Ovary (tissue), 9 donors: ENCODE results near the gene YIF1A. TPM values are rescaled to one million over a fixed set of nuclear protein-coding genes. Genes with fewer than 3 reads are reported as not detected.

Experiments used
- DNase-seq, 5 donors: peaks; one replicate each; pipeline ENCODE4 v3.0.0-alpha.2; 2019 to 2020
- H3K27ac ChIP-seq, 2 donors: fragments of 200-600 bp; one replicate each; pipeline versions ENCODE4 v1.5.1 to v1.8.0; 2019 to 2022
- H3K27me3 ChIP-seq: fragments of 200-600 bp; one replicate; pipeline ENCODE4 v1.8.0; 2022
- H3K36me3 ChIP-seq: fragments of 200-600 bp; sonication (generic); one replicate; pipeline ENCODE4 v1.5.1; 2019
- H3K4me1 ChIP-seq: one replicate; pipeline ENCODE4 v1.8.1; 2013; ENCODE audit warnings: mild to moderate bottlenecking, moderate library complexity; ENCODE audit not compliant: insufficient read depth
- H3K4me3 ChIP-seq: fragments of 200-600 bp; sonication (generic); one replicate; pipeline ENCODE4 v1.5.1; 2017
- H3K9me3 ChIP-seq, 2 donors: fragments of 200-600 bp in 1 of 2; sonication (generic) in 1 of 2; one replicate each; pipeline versions ENCODE4 v1.5.1 to v1.8.1; 2013 to 2019; ENCODE audit warnings: mild to moderate bottlenecking in 1 of 2, moderate library complexity in 1 of 2
- EP300 ChIP-seq: sonication (generic); formaldehyde crosslinking; IDR thresholded peaks from one replicate; pipeline ENCODE4 v1.6.1; 2017; ENCODE audit warnings: antibody characterized with exemption
- POLR2A ChIP-seq: fragments of 450-650 bp; IDR thresholded peaks from one replicate; pipeline ENCODE4 v1.6.1; 2017; ENCODE audit warnings: antibody characterized with exemption, mild to moderate bottlenecking, moderate library complexity
- WGBS, 3 donors: extraction: QIAGEN DNeasy Blood & Tissue Kit in 1 of 3; methylation state at CpG; one replicate each; pipeline versions ENCODE4 v1.1.5 to v1.1.7; 2013 to 2017; 5-methylcytosine and 5-hydroxymethylcytosine counted together
- intact Hi-C, 4 donors: fragments of 100-400 bp; cut with DNase I; formaldehyde crosslinking; loops; one replicate each; pipeline versions ENCODE4 v1.11.0 to v1.15.1; 2022 to 2023
- polyA plus RNA-seq, 2 donors: library from polyadenylated mRNA; stranded (reverse); fragments of 200-250 nt in 1 of 2; fragments of 350-450 nt in 1 of 2; fragmentation: Illumina TruSeq in 1 of 2; extraction: RNeasy Lipid Tissue Mini Kit (QIAGEN cat#74804) in 1 of 2; gene quantifications; one replicate each; pipeline ENCODE4 v1.2.3, GENCODE V29; 2013 to 2014
- total RNA-seq, 7 donors: library from RNA; depleted of rRNA in 2 of 7; stranded (reverse); fragments of >200 nt in 2 of 7; fragmentation: NEBNext Ultra II Directional in 3 of 7; extraction: Animal tissue kit (Norgen Biotek cat#: 25700) in 3 of 7; gene quantifications; one replicate each; pipeline versions ENCODE4 v1.1.0 to v1.2.4, GENCODE V29; 2016 to 2023
- TF ChIP-seq, protein P1 (sequence below), 3 donors: fragments of 450-650 bp in 2 of 3; fragments of 200-600 bp in 1 of 3; IDR thresholded peaks; one replicate each; pipeline versions ENCODE4 v1.5.1 to v1.8.0; 2016 to 2022; ENCODE audit warnings: antibody characterized with exemption in 3 of 3, mild to moderate bottlenecking in 1 of 3
- donor health status: DM: no; HTN: no; CAD: no; lungs with moderate emphysema.
- donor health status: DM: no; HTN: no; CAD: no.
- donor health status: Bipolar disorder and iron deficiency.
- donor health status: DM: yes; HTN: yes; CAD: no.
- donor health status: DM: no; HTN: no; CAD: no.
- donor health status: DM: yes; HTN: yes; CAD: no.

YIF1A gene
- total and polyA plus RNA-seq, 9 donors, result 39.3 to 91.0 (median 64.2) TPM

DNA sequence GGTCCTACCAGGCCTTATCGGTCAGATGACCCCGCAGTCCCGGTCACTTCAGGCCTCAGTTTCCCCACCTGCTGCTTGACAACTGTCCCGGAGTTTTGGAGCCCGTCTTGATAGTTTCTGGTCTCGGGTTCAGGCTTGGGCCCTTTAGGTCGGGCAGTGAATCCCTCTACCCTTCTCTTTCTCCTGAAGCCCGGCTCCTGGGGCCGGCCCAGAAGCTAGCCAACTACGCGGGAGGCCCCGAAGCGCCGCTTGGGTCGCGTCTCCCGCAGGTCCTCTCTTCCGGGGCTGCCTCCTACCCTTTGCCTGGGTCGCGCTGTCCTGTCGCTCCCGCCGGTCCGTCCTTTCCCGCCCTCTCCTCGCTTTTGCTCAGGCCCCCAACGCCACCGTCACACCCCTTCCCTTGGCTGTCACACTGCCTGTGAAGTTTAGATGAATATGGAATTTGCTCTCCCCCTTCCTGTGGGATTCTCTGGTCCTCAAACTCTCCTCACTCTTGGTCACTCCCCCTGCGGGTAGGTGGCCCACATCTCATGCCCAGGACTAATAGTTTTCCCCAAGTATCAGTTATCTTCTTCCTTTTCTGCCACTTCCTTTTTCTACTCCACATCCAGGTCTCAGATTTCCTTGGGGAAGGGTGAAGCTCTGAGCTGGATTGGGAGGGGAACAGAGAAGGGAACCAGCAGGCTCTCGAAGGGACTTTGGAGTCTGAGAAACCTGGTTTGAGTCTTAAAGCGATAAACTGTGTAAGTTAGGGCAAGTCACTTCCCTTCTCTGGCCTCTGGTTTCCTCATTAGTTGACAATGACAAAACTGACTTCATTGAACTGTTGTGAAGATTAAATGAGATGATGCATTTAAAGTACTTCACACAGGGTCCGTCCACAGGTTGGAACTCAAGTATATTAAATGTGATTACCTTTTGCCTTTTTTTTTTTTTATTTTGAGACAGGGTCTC lies 19.7 kb downstream of the YIF1A start:
- 3 to 4% (median 3%) methylated on average over 32 of the region's 32 CpGs for WGBS, 3 donors
- H3K36me3 ChIP-seq, result no peaks in the 10 kb centered on the region

DNA sequence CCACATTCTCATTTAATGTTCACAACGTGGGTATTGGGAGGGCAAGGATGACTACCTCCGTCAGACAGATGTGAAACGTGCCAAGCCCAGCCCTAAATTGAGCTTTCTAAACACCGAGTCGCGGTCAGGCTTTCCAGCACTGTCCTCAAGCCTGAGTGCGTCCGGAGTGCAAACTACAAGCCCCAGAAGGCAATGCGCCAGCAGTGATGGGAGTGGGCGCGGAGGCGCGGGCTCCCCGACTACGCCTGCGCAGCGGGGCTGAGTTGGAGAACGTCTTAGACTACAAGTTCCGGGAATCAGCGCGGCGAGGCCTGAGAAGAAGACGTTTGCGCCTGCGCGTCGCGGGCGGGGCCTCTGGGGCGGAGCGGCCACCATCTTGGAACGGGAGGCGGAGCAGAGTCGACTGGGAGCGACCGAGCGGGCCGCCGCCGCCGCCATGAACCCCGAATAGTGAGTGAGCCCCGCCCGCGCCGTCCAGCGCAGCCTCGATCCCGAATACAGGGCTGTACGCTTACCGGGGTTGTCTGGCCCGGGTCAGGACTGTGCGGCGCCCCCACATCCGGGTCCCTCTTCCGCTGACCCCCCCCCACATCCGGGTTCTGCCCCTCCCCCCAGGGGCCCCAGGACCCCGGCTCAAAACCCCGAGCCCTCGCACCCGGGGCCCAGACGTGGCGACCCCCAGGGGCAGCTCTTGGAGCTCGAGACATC lies 20.5 kb downstream of the YIF1A start, which contains the start of gene RAB1B:
RAB1B (plus strand) TSS at position 396 of the 708 bp plus-strand sequence; CDS start at position 437, 41 bp downstream.
- intact Hi-C loops, result no loop called here
- H3K4me1 ChIP-seq, result peaks cover 3% of the 10 kb centered on the region
- TF ChIP-seq POLR2A (peak; percentile 93), EP300 (no peak)
- TF ChIP-seq, protein P1, sequence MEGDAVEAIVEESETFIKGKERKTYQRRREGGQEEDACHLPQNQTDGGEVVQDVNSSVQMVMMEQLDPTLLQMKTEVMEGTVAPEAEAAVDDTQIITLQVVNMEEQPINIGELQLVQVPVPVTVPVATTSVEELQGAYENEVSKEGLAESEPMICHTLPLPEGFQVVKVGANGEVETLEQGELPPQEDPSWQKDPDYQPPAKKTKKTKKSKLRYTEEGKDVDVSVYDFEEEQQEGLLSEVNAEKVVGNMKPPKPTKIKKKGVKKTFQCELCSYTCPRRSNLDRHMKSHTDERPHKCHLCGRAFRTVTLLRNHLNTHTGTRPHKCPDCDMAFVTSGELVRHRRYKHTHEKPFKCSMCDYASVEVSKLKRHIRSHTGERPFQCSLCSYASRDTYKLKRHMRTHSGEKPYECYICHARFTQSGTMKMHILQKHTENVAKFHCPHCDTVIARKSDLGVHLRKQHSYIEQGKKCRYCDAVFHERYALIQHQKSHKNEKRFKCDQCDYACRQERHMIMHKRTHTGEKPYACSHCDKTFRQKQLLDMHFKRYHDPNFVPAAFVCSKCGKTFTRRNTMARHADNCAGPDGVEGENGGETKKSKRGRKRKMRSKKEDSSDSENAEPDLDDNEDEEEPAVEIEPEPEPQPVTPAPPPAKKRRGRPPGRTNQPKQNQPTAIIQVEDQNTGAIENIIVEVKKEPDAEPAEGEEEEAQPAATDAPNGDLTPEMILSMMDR (IDR thresholded peaks at IDR 0.05), result no peak
- H3K4me3 ChIP-seq, result peak within 1 kb of the TSS; percentile 73
- no peaks in the 10 kb centered on the region for H3K9me3 ChIP-seq
- H3K36me3 ChIP-seq, result no peaks in the 10 kb centered on the region
- DNase-seq, result peak; percentile 100
- no peaks in the 10 kb centered on the region for H3K27me3 ChIP-seq
- peak within 1 kb of the TSS; percentile 93 to 94 for H3K27ac ChIP-seq
- 0% methylated on average over 32 to 64 of the region's 64 CpGs for WGBS, 3 donors

More for the DNA sequence above, 19.7 kb downstream of the YIF1A start:
- Histone ChIP-seq H3K9me3 (no peaks in the 10 kb centered on the region), H3K27me3 (no peaks in the 10 kb centered on the region), H3K4me3 (peak overlapping the region; percentile 73), H3K27ac (peak overlapping the region; percentile 93 to 94), H3K4me1 (peaks cover 3% of the 10 kb centered on the region)
- DNase-seq, result peak in 1 of 5 donors; percentile 42
- TF ChIP-seq POLR2A, result no peak
- TF ChIP-seq, protein P1 (IDR thresholded peaks at IDR 0.05), result peak in 1 of 3 donors; percentile 9
- intact Hi-C loops, result no loop called here

DNA sequence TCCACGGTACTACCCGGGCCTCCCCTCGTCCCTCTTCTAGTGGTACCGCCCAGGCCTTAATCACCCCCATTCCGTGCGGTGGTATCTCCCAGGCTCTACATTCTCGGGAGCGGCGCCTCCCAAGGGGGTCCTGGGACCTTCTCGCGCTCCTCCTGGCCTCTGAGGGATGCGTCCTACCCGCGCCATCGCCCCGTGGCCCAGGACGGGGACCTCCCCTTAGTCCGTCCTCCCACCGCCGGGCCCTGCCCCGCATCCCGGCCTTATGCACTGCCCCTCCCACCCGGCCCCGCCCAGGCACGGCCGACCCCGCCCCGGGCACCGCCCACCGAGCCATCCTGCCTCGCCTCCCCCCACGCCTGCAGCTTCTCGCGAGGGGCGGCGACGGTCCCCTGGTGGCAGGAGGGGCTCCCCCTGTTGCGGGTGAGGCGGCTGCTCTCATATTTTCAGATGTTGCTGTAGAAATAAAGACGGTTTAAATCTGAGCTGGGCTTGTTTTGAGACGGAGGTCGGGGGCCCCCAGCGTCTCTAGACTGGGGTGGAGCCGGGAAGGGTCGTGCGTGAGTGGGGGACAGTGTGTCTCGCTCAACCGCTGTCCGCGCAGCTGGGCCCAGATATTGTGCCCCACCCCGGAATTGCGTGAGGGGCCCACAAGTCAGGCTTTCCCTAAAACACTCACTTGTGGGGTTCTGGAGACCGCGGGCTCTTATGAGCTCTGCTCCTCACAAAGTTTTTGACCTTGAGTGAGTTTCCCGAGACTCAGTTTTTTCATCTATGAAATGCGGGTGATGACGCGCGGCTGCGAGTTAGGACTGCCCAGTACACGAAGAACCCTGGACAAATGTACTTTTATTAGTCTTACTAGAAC lies 21.3 kb downstream of the YIF1A start:
- 1% methylated on average over 47 to 61 of the region's 61 CpGs for WGBS, 3 donors
- no peaks in the 10 kb centered on the region for H3K9me3 ChIP-seq
- peak overlapping the region; percentile 78 to 93 for H3K27ac ChIP-seq
- no peaks in the 10 kb centered on the region for H3K36me3 ChIP-seq
- DNase-seq, result peak; percentile 90 to 94 (median 91)
- H3K4me3 ChIP-seq, result peak overlapping the region; percentile 73
- no peaks in the 10 kb centered on the region for H3K27me3 ChIP-seq
- TF ChIP-seq, protein P1 (IDR thresholded peaks at IDR 0.05), result peak in 2 of 3 donors; percentile 23 to 44
- TF ChIP-seq POLR2A (peak; percentile 75), EP300 (no peak)
- H3K4me1 ChIP-seq, result peaks cover 3% of the 10 kb centered on the region
- intact Hi-C loops, result no loop called here

DNA sequence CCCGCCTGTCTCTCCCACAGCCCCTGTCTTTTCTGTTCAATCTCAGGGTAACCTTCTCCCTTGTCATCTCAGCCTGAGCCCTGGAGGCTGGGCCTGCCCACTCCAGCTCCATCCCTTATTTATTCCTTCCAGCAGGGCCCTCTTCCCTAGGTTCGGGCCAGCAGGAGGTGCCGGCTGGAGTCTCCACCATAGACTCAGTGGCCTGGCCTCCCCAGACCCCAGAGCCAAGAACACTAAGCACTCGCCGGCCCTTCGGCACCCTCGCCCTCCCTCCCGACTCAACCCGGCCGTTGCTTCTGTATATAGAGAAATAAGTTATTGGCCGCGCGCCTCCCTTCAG lies 21.9 kb downstream of the YIF1A start:
- Histone ChIP-seq H3K36me3 (no peaks in the 10 kb centered on the region), H3K27me3 (no peaks in the 10 kb centered on the region), H3K27ac (peak overlapping the region; percentile 78 to 93), H3K9me3 (no peaks in the 10 kb centered on the region), H3K4me3 (peak overlapping the region; percentile 73), H3K4me1 (peaks cover 3% of the 10 kb centered on the region)
- 8 to 11% (median 8%) methylated on average over 12 to 13 of the region's 13 CpGs for WGBS, 3 donors
- DNase-seq, result no peak
- no peak for TF ChIP-seq EP300
- no peak for TF ChIP-seq POLR2A
- TF ChIP-seq, protein P1 (IDR thresholded peaks at IDR 0.05), result no peak
- intact Hi-C loops, result no loop called here
